SK-N-SH treated with all-trans-retinoic acid at 6 μM for 48 hours (cell line): ENCODE data around the gene RPL12.

Experiments used
- ATAC-seq: fragments of 200-7000 bp; cut with Tn5 transposase; 3 replicates; pipeline ENCODE4 v1.9.1; 2020; ENCODE audit warnings: mild to moderate bottlenecking, moderate library complexity
- ARNTL ChIP-seq: fragments of 450-650 bp; formaldehyde crosslinking; IDR thresholded peaks from 2 replicates; pipeline ENCODE4 v1.5.0; 2020; ENCODE audit warnings: low read depth, mild to moderate bottlenecking, moderate library complexity, borderline replicate concordance
- BACH2 ChIP-seq: fragments of 250-450 bp; sonication (Bioruptor Pico); IDR thresholded peaks from 2 replicates; pipeline ENCODE4 v1.9.0; 2021; ENCODE audit warnings: mild to moderate bottlenecking, borderline replicate concordance
- CREB5 ChIP-seq: fragments of 250-450 bp; sonication (Bioruptor Pico); IDR thresholded peaks from 2 replicates; pipeline ENCODE4 v1.5.1; 2020; ENCODE audit warnings: low read depth, mild to moderate bottlenecking, moderate library complexity
- CSRNP3 ChIP-seq: fragments of 250-450 bp; sonication (Bioruptor Pico); IDR thresholded peaks from 2 replicates; pipeline ENCODE4 v1.5.1; 2021; ENCODE audit warnings: mild to moderate bottlenecking, moderate library complexity
- ESRRG ChIP-seq: fragments of 250-450 bp; sonication (Bioruptor Pico); IDR thresholded peaks from 2 replicates; pipeline ENCODE4 v1.6.1; 2021; ENCODE audit warnings: mild to moderate bottlenecking
- GLIS3 ChIP-seq: fragments of 250-450 bp; sonication (Bioruptor Pico); IDR thresholded peaks from 2 replicates; pipeline ENCODE4 v1.5.0; 2020; ENCODE audit warnings: mild to moderate bottlenecking, moderate library complexity
- ISL1 ChIP-seq: fragments of 250-450 bp; sonication (Bioruptor Pico); IDR thresholded peaks from 2 replicates; pipeline ENCODE4 v2.1.2; 2022; ENCODE audit warnings: mild to moderate bottlenecking, moderate library complexity
- POU6F1 ChIP-seq: fragments of 250-450 bp; sonication (Bioruptor Pico); IDR thresholded peaks from 2 replicates; pipeline ENCODE4 v1.8.0; 2021; ENCODE audit warnings: low read depth, mild to moderate bottlenecking, moderate library complexity, borderline replicate concordance
- PPARA ChIP-seq: fragments of 250-450 bp; sonication (Bioruptor Pico); IDR thresholded peaks from 2 replicates; pipeline ENCODE4 v1.5.0; 2020; ENCODE audit warnings: mild to moderate bottlenecking, borderline replicate concordance
- RARB ChIP-seq: fragments of 250-450 bp; sonication (Bioruptor Pico); IDR thresholded peaks from 2 replicates; pipeline ENCODE4 v1.8.0; 2021; ENCODE audit warnings: mild to moderate bottlenecking, moderate library complexity
- SNAI2 ChIP-seq: fragments of 250-450 bp; sonication (Bioruptor Pico); IDR thresholded peaks from 2 replicates; pipeline ENCODE4 v1.5.0; 2020; ENCODE audit warnings: mild to moderate bottlenecking, moderate library complexity
- TCF4 ChIP-seq: fragments of 250-450 bp; sonication (Bioruptor Pico); IDR thresholded peaks from 2 replicates; pipeline ENCODE4 v1.8.0; 2021; ENCODE audit warnings: mild to moderate bottlenecking, moderate library complexity, borderline replicate concordance
- TSHZ2 ChIP-seq: fragments of 250-450 bp; sonication (Bioruptor Pico); IDR thresholded peaks from 2 replicates; pipeline ENCODE4 v1.5.0; 2020; ENCODE audit warnings: mild to moderate bottlenecking, moderate library complexity
- ZFP3 ChIP-seq: fragments of 250-450 bp; sonication (Bioruptor Pico); IDR thresholded peaks from 2 replicates; pipeline ENCODE4 v1.5.0; 2020; ENCODE audit warnings: mild to moderate bottlenecking, moderate library complexity
- ZFP30 ChIP-seq: fragments of 450-650 bp; formaldehyde crosslinking; IDR thresholded peaks from 2 replicates; pipeline ENCODE4 v1.5.0; 2022; ENCODE audit warnings: mild to moderate bottlenecking, moderate library complexity
- ZNF70 ChIP-seq: fragments of 450-650 bp; formaldehyde crosslinking; IDR thresholded peaks from 2 replicates; pipeline ENCODE4 v1.5.0; 2020; ENCODE audit warnings: mild to moderate bottlenecking, moderate library complexity
- TF ChIP-seq, protein P1 (sequence below): fragments of 250-450 bp; sonication (Bioruptor Pico); IDR thresholded peaks from 2 replicates; pipeline ENCODE4 v1.8.0; 2020; ENCODE audit warnings: mild to moderate bottlenecking, moderate library complexity, borderline replicate concordance

RPL12 gene

GRCh38 chr9:127406799-127407491 is 44.3 kb downstream of the RPL12 start (continued):
- TF ChIP-seq, protein P1, sequence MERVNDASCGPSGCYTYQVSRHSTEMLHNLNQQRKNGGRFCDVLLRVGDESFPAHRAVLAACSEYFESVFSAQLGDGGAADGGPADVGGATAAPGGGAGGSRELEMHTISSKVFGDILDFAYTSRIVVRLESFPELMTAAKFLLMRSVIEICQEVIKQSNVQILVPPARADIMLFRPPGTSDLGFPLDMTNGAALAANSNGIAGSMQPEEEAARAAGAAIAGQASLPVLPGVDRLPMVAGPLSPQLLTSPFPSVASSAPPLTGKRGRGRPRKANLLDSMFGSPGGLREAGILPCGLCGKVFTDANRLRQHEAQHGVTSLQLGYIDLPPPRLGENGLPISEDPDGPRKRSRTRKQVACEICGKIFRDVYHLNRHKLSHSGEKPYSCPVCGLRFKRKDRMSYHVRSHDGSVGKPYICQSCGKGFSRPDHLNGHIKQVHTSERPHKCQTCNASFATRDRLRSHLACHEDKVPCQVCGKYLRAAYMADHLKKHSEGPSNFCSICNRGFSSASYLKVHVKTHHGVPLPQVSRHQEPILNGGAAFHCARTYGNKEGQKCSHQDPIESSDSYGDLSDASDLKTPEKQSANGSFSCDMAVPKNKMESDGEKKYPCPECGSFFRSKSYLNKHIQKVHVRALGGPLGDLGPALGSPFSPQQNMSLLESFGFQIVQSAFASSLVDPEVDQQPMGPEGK (CRISPR knock-in tag) = no peak
- TF ChIP-seq RARB (CRISPR knock-in tag) (no peak), PPARA (no peak), CSRNP3 (CRISPR knock-in tag) (no peak), GLIS3 (CRISPR knock-in tag) (no peak), ARNTL (CRISPR knock-in tag) (no peak), ZNF70 (no peak)

DNA sequence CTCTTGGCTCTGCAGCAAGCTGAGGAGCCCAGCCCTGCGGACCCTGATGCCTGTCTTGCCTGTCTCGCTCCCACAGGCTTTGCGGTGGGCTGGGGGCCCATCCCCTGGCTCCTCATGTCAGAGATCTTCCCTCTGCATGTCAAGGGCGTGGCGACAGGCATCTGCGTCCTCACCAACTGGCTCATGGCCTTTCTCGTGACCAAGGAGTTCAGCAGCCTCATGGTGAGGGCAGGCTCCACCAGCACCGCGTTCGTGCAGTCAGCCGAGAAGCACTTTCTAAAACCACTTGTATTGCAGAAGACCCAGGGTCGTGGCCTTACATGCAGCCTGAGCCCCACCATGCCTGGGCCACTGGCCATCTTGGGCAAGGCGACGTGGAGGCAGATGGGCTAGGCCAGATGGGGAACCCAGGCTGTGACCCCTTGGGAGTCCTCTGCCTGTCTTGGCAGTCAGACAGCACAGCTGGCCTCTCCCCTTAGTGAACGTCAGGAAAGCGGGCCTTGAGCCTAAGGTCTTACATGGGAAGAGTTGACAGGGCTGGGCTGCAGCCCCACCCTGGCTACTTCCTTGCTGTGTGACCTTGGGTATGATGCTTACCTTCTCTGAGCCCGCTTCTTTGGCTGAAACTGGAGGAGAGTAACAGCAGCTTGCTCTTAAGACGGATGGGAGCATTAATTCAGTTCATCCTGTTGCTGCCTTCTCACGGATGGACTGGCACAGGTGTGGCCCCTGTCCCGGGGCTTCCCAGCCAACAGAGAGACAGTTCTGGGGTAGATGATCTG is 45.7 kb downstream of the RPL12 start:
- no peak for ATAC-seq
- TF ChIP-seq, protein P1 (CRISPR knock-in tag) = no peak
- TF ChIP-seq POU6F1 (CRISPR knock-in tag) (no peak), BACH2 (CRISPR knock-in tag) (no peak), RARB (CRISPR knock-in tag) (no peak), TCF4 (CRISPR knock-in tag) (no peak), ESRRG (CRISPR knock-in tag) (no peak), SNAI2 (no peak), CREB5 (no peak), CSRNP3 (CRISPR knock-in tag) (no peak), ZFP3 (no peak), ISL1 (CRISPR knock-in tag) (no peak), TSHZ2 (CRISPR knock-in tag) (no peak), ZFP30 (no peak), ZNF70 (no peak)
